ENCODE data around the gene BRAT1.
"Not testable (repeated sequence)": the region's sequence is repeated elsewhere in the genome, so short reads cannot be mapped to it uniquely, and the experiment has no call there.

BRAT1 gene

GRCh38 chr7:2571409-2571808 is 16.1 kb upstream of the BRAT1 start:
- Histone ChIP-seq H3K36me3 (ENCODE audit: control insufficient read depth, insufficient read depth, low read length) (peaks cover 10% of the 10 kb centered on the region), H3K9me3 (ENCODE audit: control insufficient read depth, low read length) (no peaks in the 10 kb centered on the region), H3K27ac (ENCODE audit: low read depth, low read length, severe bottlenecking) (no peak overlapping the region), H3K4me3 (ENCODE audit: extremely low read depth, insufficient read depth, low read length, poor library complexity, severe bottlenecking) (no peak overlapping the region), H3K4me1 (ENCODE audit: control insufficient read depth, insufficient read depth, low read length, poor library complexity, severe bottlenecking) (peaks cover 15% of the 10 kb centered on the region)
- 92 to 97% methylated on average over 14 of the region's 15 CpGs for WGBS, 2 experiments (ENCODE audit: insufficient coverage in 2 of 2)

- peaks cover 10% of the 10 kb centered on the region for H3K36me3 ChIP-seq (ENCODE audit: control insufficient read depth, insufficient read depth, low read length)
- H3K4me3 ChIP-seq (ENCODE audit: extremely low read depth, insufficient read depth, low read length, poor library complexity, severe bottlenecking): no peak overlapping the region
- H3K27ac ChIP-seq (ENCODE audit: low read depth, low read length, severe bottlenecking): no peak overlapping the region
- peaks cover 15% of the 10 kb centered on the region for H3K4me1 ChIP-seq (ENCODE audit: control insufficient read depth, insufficient read depth, low read length, poor library complexity, severe bottlenecking)
- WGBS, 2 experiments (ENCODE audit: insufficient coverage in 2 of 2): 93 to 98% methylated on average over 10 to 12 of the region's 16 CpGs
- H3K9me3 ChIP-seq (ENCODE audit: control insufficient read depth, low read length): no peaks in the 10 kb centered on the region
Measured at GRCh38 chr7:2570021-2570420, 14.7 kb upstream of the BRAT1 start.

GRCh38 chr7:2569421-2569820 is 14.1 kb upstream of the BRAT1 start:
- Histone ChIP-seq H3K4me3 (ENCODE audit: extremely low read depth, insufficient read depth, low read length, poor library complexity, severe bottlenecking) (no peak overlapping the region), H3K9me3 (ENCODE audit: control insufficient read depth, low read length) (no peaks in the 10 kb centered on the region), H3K36me3 (ENCODE audit: control insufficient read depth, insufficient read depth, low read length) (peaks cover 10% of the 10 kb centered on the region), H3K4me1 (ENCODE audit: control insufficient read depth, insufficient read depth, low read length, poor library complexity, severe bottlenecking) (peaks cover 15% of the 10 kb centered on the region), H3K27ac (ENCODE audit: low read depth, low read length, severe bottlenecking) (no peak overlapping the region)
- whole genome bisulfite sequencing, 2 experiments (ENCODE audit: insufficient coverage in 2 of 2): 95 to 98% methylated on average over 11 of the region's 14 CpGs

- H3K36me3 ChIP-seq (ENCODE audit: control insufficient read depth, insufficient read depth, low read length): peaks cover 4% of the 10 kb centered on the region
- 91 to 95% methylated on average over 18 to 19 of the region's 24 CpGs for whole genome bisulfite sequencing, 2 experiments (ENCODE audit: insufficient coverage in 2 of 2)
- no peak overlapping the region for H3K27ac ChIP-seq (ENCODE audit: low read depth, low read length, severe bottlenecking)
Measured at GRCh38 chr7:2568521-2569223, 13.3 kb upstream of the BRAT1 start.

GRCh38 chr7:2567679-2568278 is 12.5 kb upstream of the BRAT1 start:
- Histone ChIP-seq H3K4me1 (ENCODE audit: control insufficient read depth, insufficient read depth, low read length, poor library complexity, severe bottlenecking) (peaks cover 12% of the 10 kb centered on the region), H3K9me3 (ENCODE audit: control insufficient read depth, low read length) (no peaks in the 10 kb centered on the region), H3K27ac (ENCODE audit: low read depth, low read length, severe bottlenecking) (no peak overlapping the region), H3K36me3 (ENCODE audit: control insufficient read depth, insufficient read depth, low read length) (peaks cover 3% of the 10 kb centered on the region), H3K4me3 (ENCODE audit: extremely low read depth, insufficient read depth, low read length, poor library complexity, severe bottlenecking) (no peak overlapping the region)
- WGBS, 2 experiments (ENCODE audit: insufficient coverage in 2 of 2): 65 to 71% methylated on average over 15 of the region's 16 CpGs

More at GRCh38 chr7:2568521-2569223, 13.3 kb upstream of the BRAT1 start:
- Histone ChIP-seq H3K9me3 (ENCODE audit: control insufficient read depth, low read length) (no peaks in the 10 kb centered on the region), H3K4me3 (ENCODE audit: extremely low read depth, insufficient read depth, low read length, poor library complexity, severe bottlenecking) (no peak overlapping the region), H3K4me1 (ENCODE audit: control insufficient read depth, insufficient read depth, low read length, poor library complexity, severe bottlenecking) (peaks cover 15% of the 10 kb centered on the region)

GRCh38 chr7:2566890-2567678 is 11.8 kb upstream of the BRAT1 start:
- WGBS, 2 experiments (ENCODE audit: insufficient coverage in 2 of 2): 73 to 77% methylated on average over 28 of the region's 28 CpGs
- peaks cover 5% of the 10 kb centered on the region for H3K4me1 ChIP-seq (ENCODE audit: control insufficient read depth, insufficient read depth, low read length, poor library complexity, severe bottlenecking)
- H3K36me3 ChIP-seq (ENCODE audit: control insufficient read depth, insufficient read depth, low read length): peaks cover 3% of the 10 kb centered on the region
- no peaks in the 10 kb centered on the region for H3K9me3 ChIP-seq (ENCODE audit: control insufficient read depth, low read length)
- H3K4me3 ChIP-seq (ENCODE audit: extremely low read depth, insufficient read depth, low read length, poor library complexity, severe bottlenecking): no peak overlapping the region
- no peak overlapping the region for H3K27ac ChIP-seq (ENCODE audit: low read depth, low read length, severe bottlenecking)

- Histone ChIP-seq H3K36me3 (ENCODE audit: control insufficient read depth, insufficient read depth, low read length) (peaks cover 3% of the 10 kb centered on the region), H3K4me1 (ENCODE audit: control insufficient read depth, insufficient read depth, low read length, poor library complexity, severe bottlenecking) (no peaks in the 10 kb centered on the region), H3K9me3 (ENCODE audit: control insufficient read depth, low read length) (no peaks in the 10 kb centered on the region), H3K27ac (ENCODE audit: low read depth, low read length, severe bottlenecking) (no peak overlapping the region), H3K4me3 (ENCODE audit: extremely low read depth, insufficient read depth, low read length, poor library complexity, severe bottlenecking) (no peak overlapping the region)
- 90% methylated on average over 5 to 6 of the region's 8 CpGs for WGBS, 2 experiments (ENCODE audit: insufficient coverage in 2 of 2)
Measured at GRCh38 chr7:2566348-2566889, 11.1 kb upstream of the BRAT1 start.

GRCh38 chr7:2564970-2565540 is 9.7 kb upstream of the BRAT1 start:
- no peak overlapping the region for H3K27ac ChIP-seq (ENCODE audit: low read depth, low read length, severe bottlenecking)
- no peak overlapping the region for H3K4me3 ChIP-seq (ENCODE audit: extremely low read depth, insufficient read depth, low read length, poor library complexity, severe bottlenecking)
- no peaks in the 10 kb centered on the region for H3K9me3 ChIP-seq (ENCODE audit: control insufficient read depth, low read length)
- peaks cover 3% of the 10 kb centered on the region for H3K36me3 ChIP-seq (ENCODE audit: control insufficient read depth, insufficient read depth, low read length)
- WGBS, 2 experiments (ENCODE audit: insufficient coverage in 2 of 2): 77 to 89% methylated on average over 5 to 7 of the region's 12 CpGs
- no peaks in the 10 kb centered on the region for H3K4me1 ChIP-seq (ENCODE audit: control insufficient read depth, insufficient read depth, low read length, poor library complexity, severe bottlenecking)

- H3K4me3 ChIP-seq (ENCODE audit: extremely low read depth, insufficient read depth, low read length, poor library complexity, severe bottlenecking); H3K9me3 ChIP-seq (ENCODE audit: control insufficient read depth, low read length); H3K27ac ChIP-seq (ENCODE audit: low read depth, low read length, severe bottlenecking); H3K4me1 ChIP-seq (ENCODE audit: control insufficient read depth, insufficient read depth, low read length, poor library complexity, severe bottlenecking); H3K36me3 ChIP-seq (ENCODE audit: control insufficient read depth, insufficient read depth, low read length): not testable (repeated sequence)
- 100% methylated on average over 1 of the region's 3 CpGs for WGBS, 2 experiments (ENCODE audit: insufficient coverage in 2 of 2)
Measured at GRCh38 chr7:2563955-2564354, 8.6 kb upstream of the BRAT1 start.

GRCh38 chr7:2559283-2559950 is 4.1 kb upstream of the BRAT1 start:
- 4 to 10% methylated on average over 35 to 41 of the region's 53 CpGs for WGBS, 2 experiments (ENCODE audit: insufficient coverage in 2 of 2)
- H3K4me1 ChIP-seq (ENCODE audit: control insufficient read depth, insufficient read depth, low read length, poor library complexity, severe bottlenecking): peaks cover 9% of the 10 kb centered on the region
- no peaks in the 10 kb centered on the region for H3K36me3 ChIP-seq (ENCODE audit: control insufficient read depth, insufficient read depth, low read length)
- peak overlapping the region; percentile 72 for H3K4me3 ChIP-seq (ENCODE audit: extremely low read depth, insufficient read depth, low read length, poor library complexity, severe bottlenecking)
- peaks cover 4% of the 10 kb centered on the region for H3K9me3 ChIP-seq (ENCODE audit: control insufficient read depth, low read length)
- H3K27ac ChIP-seq (ENCODE audit: low read depth, low read length, severe bottlenecking): peak overlapping the region; percentile 13

Data from mesodermal cell (in vitro differentiated cells).